PC-3 (cell line): ENCODE measurements around the gene AP1AR. TPM values are rescaled to one million over a fixed set of nuclear protein-coding genes. Genes with fewer than 3 reads are reported as not detected.

Experiments used
- ATAC-seq: fragments of 200-7000 bp; cut with Tn5 transposase; 2 replicates; pipeline ENCODE4 v1.9.1; 2020; ENCODE audit warnings: mild to moderate bottlenecking, moderate library complexity
- BruUV-seq: library from RNA; stranded (reverse); fragments of 400-500 nt; replicated peaks from 2 replicates; lab custom pipeline; 2021; lab: Mats Ljungman, UMichigan
- CTCF ChIA-PET: fragments of 300-600 bp; sonication (Branson Sonifier 250); formaldehyde crosslinking; loops from one replicate; lab custom pipeline; 2022; ENCODE audit warnings: antibody characterized with exemption; lab: Charles Lee
- POLR2A ChIA-PET: fragments of 300-600 bp; sonication (Branson Sonifier 250); formaldehyde crosslinking; loops from one replicate; lab custom pipeline; 2022; ENCODE audit warnings: antibody characterized with exemption; ENCODE audit not compliant: unreplicated experiment; lab: Charles Lee
- DNase-seq: peaks from one replicate; pipeline ENCODE4 v3.0.0-alpha.2; 2015
- H2AFZ ChIP-seq: fragments of 300-600 bp; sonication (generic); 2 replicates; pipeline ENCODE4 v1.6.0; 2016; ENCODE audit warnings: antibody characterized with exemption, low read length
- H3F3A ChIP-seq: fragments of 300-600 bp; sonication (generic); one replicate; pipeline ENCODE4 v1.6.0; 2017; ENCODE audit warnings: antibody characterized with exemption, low read length, control low read depth, mild to moderate bottlenecking; ENCODE audit not compliant: unreplicated experiment
- H3K27ac ChIP-seq: fragments of 300-600 bp; sonication (generic); 2 replicates; pipeline ENCODE4 v1.5.1; 2016; ENCODE audit warnings: mild to moderate bottlenecking, low read length
- H3K27me3 ChIP-seq: fragments of 300-600 bp; sonication (generic); 2 replicates; pipeline ENCODE4 v1.6.1; 2016; ENCODE audit warnings: low read length, mixed read lengths
- H3K36me3 ChIP-seq: fragments of 300-600 bp; sonication (generic); 2 replicates; pipeline ENCODE4 v1.6.1; 2016; ENCODE audit warnings: low read depth, mixed run types, low read length, mixed read lengths
- H3K4me1 ChIP-seq: fragments of 300-600 bp; sonication (generic); 2 replicates; pipeline ENCODE4 v1.5.1; 2016; ENCODE audit warnings: low read length; ENCODE audit not compliant: insufficient read depth
- H3K4me2 ChIP-seq: fragments of 300-600 bp; sonication (generic); 2 replicates; pipeline ENCODE4 v1.6.0; 2016; ENCODE audit warnings: low read length
- H3K4me3 ChIP-seq: fragments of 300-600 bp; sonication (generic); 2 replicates; pipeline ENCODE4 v1.5.1; 2016; ENCODE audit warnings: mild to moderate bottlenecking, low read length, mixed read lengths
- H3K79me2 ChIP-seq: fragments of 300-600 bp; sonication (generic); 2 replicates; pipeline ENCODE4 v1.6.1; 2017; ENCODE audit warnings: low read length, mixed read lengths
- H3K9ac ChIP-seq: fragments of 300-600 bp; sonication (generic); 2 replicates; pipeline ENCODE4 v1.6.0; 2016; ENCODE audit warnings: mild to moderate bottlenecking, low read length
- H3K9me2 ChIP-seq: fragments of 300-600 bp; sonication (generic); replicated peaks from 2 replicates; pipeline ENCODE4 v1.6.1; 2016; ENCODE audit warnings: mixed run types, low read length, mixed read lengths
- H3K9me3 ChIP-seq: fragments of 300-600 bp; sonication (generic); 2 replicates; pipeline ENCODE4 v1.6.1; 2016; ENCODE audit warnings: low read length, mixed read lengths
- H4K20me1 ChIP-seq: fragments of 300-600 bp; sonication (generic); 2 replicates; pipeline ENCODE4 v1.6.1; 2016; ENCODE audit warnings: low read length, mixed read lengths
- CTCF ChIP-seq: fragments of 300-600 bp; sonication (generic); conservative IDR thresholded peaks from 2 replicates; pipeline ENCODE4 v1.5.1; 2017; ENCODE audit warnings: antibody characterized with exemption, low read depth, mild to moderate bottlenecking, low read length
- EZH2 ChIP-seq: fragments of 300-600 bp; sonication (generic); IDR thresholded peaks from one replicate; pipeline ENCODE4 v1.6.1; 2017; ENCODE audit warnings: antibody characterized with exemption, mild to moderate bottlenecking, low read length; ENCODE audit not compliant: unreplicated experiment
- EZH2phosphoT487 ChIP-seq: fragments of 300-600 bp; sonication (generic); IDR thresholded peaks from 2 replicates; pipeline ENCODE4 v1.6.1; 2018; ENCODE audit warnings: mild to moderate bottlenecking, antibody characterized with exemption, low read length, borderline replicate concordance
- intact Hi-C: fragments of 100-400 bp; cut with micrococcal nuclease; formaldehyde crosslinking; loops from 2 replicates; pipeline ENCODE4 v1.9.0; 2023
- total RNA-seq: library from RNA; depleted of rRNA; stranded (reverse); fragments of >200 nt; gene quantifications from 2 replicates; pipeline ENCODE4 v1.2.3, GENCODE V29; 2014

The AP1AR gene
- total RNA-seq, 1 experiment from 2014 or later: 34.6 TPM

- no peak overlapping the region for H3K4me3 ChIP-seq
- H3F3A ChIP-seq: no peaks in the 10 kb centered on the region
- CTCF ChIA-PET: no interaction called here
- DNase-seq: no peak
- no peaks in the 10 kb centered on the region for H4K20me1 ChIP-seq
- POLR2A ChIA-PET: no interaction called here
- TF ChIP-seq EZH2phosphoT487 (no peak), CTCF (no peak), EZH2 (no peak)
- H3K9me2 ChIP-seq: no peaks in the 10 kb centered on the region
- no peak overlapping the region for H2AFZ ChIP-seq
- BruUV-seq: no TSS peak
- no peak overlapping the region for H3K9ac ChIP-seq
- H3K79me2 ChIP-seq: peaks cover 13% of the 10 kb centered on the region
- H3K27me3 ChIP-seq: no peaks in the 10 kb centered on the region
- H3K27ac ChIP-seq: no peak overlapping the region
- peaks cover 3% of the 10 kb centered on the region; the same call in 1 of the 2 replicates for H3K4me1 ChIP-seq
- intact Hi-C loops: no loop called here
- no peak overlapping the region for H3K4me2 ChIP-seq
- H3K9me3 ChIP-seq: no peaks in the 10 kb centered on the region
- H3K36me3 ChIP-seq: no peaks in the 10 kb centered on the region
- no peak for ATAC-seq
Measured at GRCh38 chr4:112289407-112290253, 58.0 kb downstream of the AP1AR start.

GRCh38 chr4:112290341-112290740 is 58.8 kb downstream of the AP1AR start:
- peaks cover 3% of the 10 kb centered on the region; the same call in 1 of the 2 replicates for H3K4me1 ChIP-seq
- no peak overlapping the region for H3K9ac ChIP-seq
- H3K27me3 ChIP-seq: no peaks in the 10 kb centered on the region
- no peaks in the 10 kb centered on the region for H4K20me1 ChIP-seq
- ChIA-PET POLR2A (no interaction called here), CTCF (no interaction called here)
- intact Hi-C loops: no loop called here
- H3K9me2 ChIP-seq: no peaks in the 10 kb centered on the region
- no peaks in the 10 kb centered on the region for H3F3A ChIP-seq
- no peak overlapping the region for H2AFZ ChIP-seq
- no peak overlapping the region for H3K4me3 ChIP-seq
- H3K27ac ChIP-seq: no peak overlapping the region
- TF ChIP-seq EZH2 (no peak), CTCF (no peak), EZH2phosphoT487 (no peak)
- ATAC-seq (no peak), DNase-seq (no peak)
- peaks cover 6% of the 10 kb centered on the region for H3K79me2 ChIP-seq
- H3K4me2 ChIP-seq: no peak overlapping the region
- BruUV-seq: no TSS peak
- no peaks in the 10 kb centered on the region for H3K36me3 ChIP-seq
- no peaks in the 10 kb centered on the region for H3K9me3 ChIP-seq
